Rectal smooth muscle tissue (tissue), 1 donor: ENCODE data around the gene DDR2.
A peak's percentile ranks its signal among the peaks of the same experiment; 100 is the strongest.

Experiments used
- H3K27ac ChIP-seq: one replicate; pipeline ENCODE4 v1.7.0; 2013; ENCODE audit warnings: low read depth, low read length, inconsistent platforms
- H3K27me3 ChIP-seq: one replicate; pipeline ENCODE4 v1.7.0; 2013; ENCODE audit warnings: low read length; ENCODE audit not compliant: control insufficient read depth, insufficient read depth
- H3K36me3 ChIP-seq: one replicate; pipeline ENCODE4 v1.7.0; 2013; ENCODE audit warnings: low read length; ENCODE audit not compliant: control insufficient read depth, insufficient read depth
- H3K4me1 ChIP-seq: one replicate; pipeline ENCODE4 v1.7.0; 2013; ENCODE audit warnings: low read length; ENCODE audit not compliant: control insufficient read depth, insufficient read depth
- H3K4me3 ChIP-seq: one replicate; pipeline ENCODE4 v1.7.0; 2013; ENCODE audit warnings: low read length
- H3K9ac ChIP-seq: one replicate; pipeline ENCODE4 v1.7.0; 2013; ENCODE audit warnings: low read length

The DDR2 gene

DNA sequence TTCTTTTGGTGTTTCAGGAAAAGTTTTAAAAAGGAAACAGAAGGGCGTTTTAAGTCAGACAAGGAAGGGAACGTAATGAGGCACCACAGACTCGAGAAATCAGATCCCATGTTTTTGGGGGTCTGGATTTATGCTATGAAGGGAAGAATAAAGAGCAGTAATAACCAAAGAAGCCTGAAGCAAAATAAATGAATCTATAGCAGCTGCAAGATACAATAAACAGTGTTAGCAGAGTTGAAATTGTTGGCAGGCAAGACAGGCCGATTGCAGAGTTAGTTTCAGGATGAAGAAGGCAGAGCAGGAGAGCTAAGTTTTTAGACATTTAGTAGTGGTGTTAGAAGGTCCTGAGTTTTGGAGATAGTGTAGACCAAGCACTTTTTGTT is 425 bp downstream of the DDR2 start:
- Histone ChIP-seq H3K36me3 (no peaks in the 10 kb centered on the region), H3K27me3 (no peaks in the 10 kb centered on the region), H3K27ac (peak overlapping the region; percentile 95), H3K4me3 (peak overlapping the region; percentile 79), H3K9ac (no peak overlapping the region), H3K4me1 (peaks cover 33% of the 10 kb centered on the region)

DNA sequence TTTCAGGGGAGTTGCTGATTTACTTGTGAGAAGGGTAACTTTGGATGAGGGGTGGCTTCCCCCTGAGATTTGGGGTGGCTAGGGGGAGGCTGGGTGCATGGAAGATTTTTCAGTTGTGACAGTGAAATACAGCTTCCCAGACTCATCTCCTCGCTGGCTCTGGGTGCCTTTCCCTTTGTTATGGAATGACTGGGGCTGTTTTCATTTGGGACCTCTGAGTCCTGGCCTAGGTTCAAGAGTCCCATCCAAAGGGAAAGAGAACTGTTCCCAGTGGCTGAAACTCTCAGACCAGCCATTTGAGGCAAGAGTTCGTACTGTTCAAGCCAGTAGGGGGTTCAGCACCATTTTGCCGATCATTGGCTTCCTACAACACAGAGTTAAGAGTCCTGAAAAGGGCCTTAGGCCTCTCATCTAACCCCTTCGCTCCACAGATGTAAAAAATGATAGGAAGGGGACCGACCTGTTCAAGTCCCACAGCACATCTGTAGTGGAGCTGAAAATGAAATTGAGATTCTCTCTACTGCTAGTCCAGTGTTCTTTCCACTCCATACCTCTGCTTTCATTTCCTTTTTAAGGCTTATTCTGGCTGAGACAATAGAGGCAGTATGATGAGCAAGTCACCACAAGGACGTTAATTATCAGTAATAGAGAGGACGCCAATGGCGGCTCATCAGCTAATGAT is 958 bp downstream of the DDR2 start:
- peak overlapping the region; percentile 95 for H3K27ac ChIP-seq
- no peaks in the 10 kb centered on the region for H3K36me3 ChIP-seq
- H3K27me3 ChIP-seq, result no peaks in the 10 kb centered on the region
- peaks cover 33% of the 10 kb centered on the region for H3K4me1 ChIP-seq
- peak overlapping the region; percentile 36 for H3K9ac ChIP-seq
- H3K4me3 ChIP-seq, result peak overlapping the region; percentile 79

DNA sequence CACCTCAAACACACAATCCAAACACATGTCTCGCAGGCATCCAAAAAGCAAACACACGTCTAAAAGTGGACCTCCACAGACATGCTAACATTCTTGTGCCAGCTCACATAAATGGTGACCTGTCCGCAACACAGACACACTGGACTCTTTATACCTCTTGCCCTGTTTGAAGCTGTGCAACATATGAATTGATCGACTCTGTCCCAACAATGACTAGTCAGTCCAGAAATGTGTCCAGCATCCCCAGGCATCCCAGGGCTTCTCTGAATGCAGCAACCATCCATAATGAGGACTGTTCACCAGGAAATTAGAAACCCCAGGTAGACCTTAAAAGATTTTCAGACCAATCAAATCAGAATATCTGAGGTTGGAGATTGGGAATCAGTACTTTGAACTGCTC is 3.2 kb downstream of the DDR2 start:
- no peaks in the 10 kb centered on the region for H3K36me3 ChIP-seq
- H3K4me1 ChIP-seq, result peaks cover 26% of the 10 kb centered on the region
- no peaks in the 10 kb centered on the region for H3K27me3 ChIP-seq
- H3K27ac ChIP-seq, result peak overlapping the region; percentile 95
- H3K4me3 ChIP-seq, result peak overlapping the region; percentile 79
- no peak overlapping the region for H3K9ac ChIP-seq

DNA sequence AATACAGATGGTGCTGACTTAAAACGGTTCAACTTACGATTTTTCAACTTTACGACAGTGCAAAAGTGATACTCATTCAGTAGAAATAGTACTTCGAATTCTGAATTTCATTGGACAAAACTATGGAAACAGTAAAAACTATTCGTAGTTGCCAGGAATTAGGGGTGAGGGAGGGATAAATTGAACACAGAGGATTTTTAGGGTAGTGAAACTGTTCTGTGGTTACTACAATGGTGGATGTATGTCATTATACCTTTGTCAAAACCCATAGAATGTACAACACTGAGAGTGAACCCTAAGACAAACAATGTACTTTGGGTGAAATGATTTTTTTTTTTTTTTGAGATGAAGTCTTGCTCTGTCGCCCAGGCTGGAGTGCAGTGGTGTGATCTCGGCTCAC is 7.5 kb downstream of the DDR2 start:
- Histone ChIP-seq H3K27me3 (no peaks in the 10 kb centered on the region), H3K4me3 (no peak overlapping the region), H3K27ac (no peak overlapping the region), H3K9ac (no peak overlapping the region), H3K36me3 (no peaks in the 10 kb centered on the region), H3K4me1 (peaks cover 15% of the 10 kb centered on the region)

DNA sequence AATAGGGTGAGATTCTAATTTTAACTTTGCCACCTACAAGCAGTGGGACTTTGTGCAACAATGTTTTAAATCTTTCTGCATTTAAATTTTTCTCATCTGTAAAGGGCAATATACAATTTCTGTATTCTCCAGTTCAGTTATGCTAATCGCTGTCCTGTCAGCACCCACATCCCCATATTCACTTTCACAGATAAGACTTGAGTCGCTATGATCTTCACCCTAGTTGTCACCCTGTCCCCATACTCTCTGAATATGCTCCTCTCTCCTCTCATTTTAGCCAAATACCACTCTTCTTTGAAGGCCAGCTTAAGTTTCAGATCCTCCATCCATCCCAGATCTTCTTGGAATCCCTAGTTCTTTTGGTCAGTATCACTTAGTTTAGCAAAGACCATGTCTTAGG is 8.8 kb downstream of the DDR2 start:
- Histone ChIP-seq H3K9ac (no peak overlapping the region), H3K4me3 (no peak overlapping the region), H3K4me1 (peaks cover 5% of the 10 kb centered on the region), H3K27ac (no peak overlapping the region), H3K27me3 (no peaks in the 10 kb centered on the region), H3K36me3 (no peaks in the 10 kb centered on the region)

DNA sequence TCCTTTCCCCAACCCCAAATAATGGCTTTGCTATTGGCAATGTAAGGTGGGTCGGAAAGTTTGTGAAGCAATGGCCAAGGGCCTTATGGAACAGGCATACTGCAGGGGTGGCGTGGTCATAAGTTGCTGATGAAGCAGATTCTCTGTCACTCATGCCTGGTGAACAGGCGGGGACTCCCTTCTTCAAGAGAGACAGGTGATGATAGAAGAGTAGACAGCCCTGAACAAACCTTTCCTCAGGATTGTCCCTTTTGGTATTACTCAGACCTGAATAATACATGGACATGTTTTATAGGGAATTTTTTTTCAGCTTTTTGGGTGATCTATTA is 12.7 kb downstream of the DDR2 start:
- peaks cover 2% of the 10 kb centered on the region for H3K4me1 ChIP-seq
- no peak overlapping the region for H3K9ac ChIP-seq
- H3K36me3 ChIP-seq, result no peaks in the 10 kb centered on the region
- no peak overlapping the region for H3K4me3 ChIP-seq
- no peak overlapping the region for H3K27ac ChIP-seq
- no peaks in the 10 kb centered on the region for H3K27me3 ChIP-seq

DNA sequence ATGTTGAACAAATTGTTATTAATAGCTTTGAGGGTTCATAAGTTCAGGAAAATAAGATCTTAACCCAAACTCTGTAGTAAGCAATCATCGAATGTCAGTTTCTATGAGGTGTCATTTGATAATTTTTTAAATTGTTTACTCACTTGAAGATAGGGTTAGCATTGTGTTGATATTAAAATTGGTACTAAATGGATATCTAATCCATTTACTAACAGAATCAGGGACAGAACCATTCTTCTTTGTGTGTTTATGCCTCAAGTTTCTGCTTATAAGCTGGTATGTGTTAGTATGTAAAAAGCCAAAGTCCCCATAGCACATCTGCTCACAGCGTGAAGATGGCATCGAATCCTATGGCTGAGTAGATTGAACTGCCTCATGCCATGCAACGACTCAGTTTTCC is 13.4 kb downstream of the DDR2 start:
- H3K9ac ChIP-seq, result no peak overlapping the region
- H3K4me1 ChIP-seq, result peaks cover 2% of the 10 kb centered on the region
- no peaks in the 10 kb centered on the region for H3K27me3 ChIP-seq
- H3K27ac ChIP-seq, result no peak overlapping the region
- H3K36me3 ChIP-seq, result no peaks in the 10 kb centered on the region
- no peak overlapping the region for H3K4me3 ChIP-seq

DNA sequence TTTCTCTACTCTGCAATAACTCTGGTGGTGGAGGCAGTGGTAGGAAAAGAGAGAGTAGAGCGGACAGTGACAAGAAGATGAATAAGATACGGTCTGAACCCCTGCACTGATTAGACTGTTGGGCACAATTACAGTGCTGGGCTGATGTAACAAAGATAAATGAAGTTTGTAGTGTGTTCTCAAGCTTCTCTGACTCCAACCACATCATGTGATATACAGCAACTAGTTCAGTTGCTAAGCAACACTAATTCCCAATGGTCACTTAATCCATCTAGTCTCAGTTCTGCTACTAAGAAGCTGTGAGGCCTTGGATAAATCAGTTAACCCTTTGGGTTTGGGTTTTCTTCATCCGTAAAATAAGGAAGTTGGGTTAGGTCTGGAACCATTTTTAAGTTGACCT is 17.3 kb downstream of the DDR2 start:
- Histone ChIP-seq H3K27me3 (no peaks in the 10 kb centered on the region), H3K27ac (no peak overlapping the region), H3K4me1 (peaks cover 10% of the 10 kb centered on the region), H3K4me3 (no peak overlapping the region), H3K36me3 (no peaks in the 10 kb centered on the region), H3K9ac (no peak overlapping the region)

DNA sequence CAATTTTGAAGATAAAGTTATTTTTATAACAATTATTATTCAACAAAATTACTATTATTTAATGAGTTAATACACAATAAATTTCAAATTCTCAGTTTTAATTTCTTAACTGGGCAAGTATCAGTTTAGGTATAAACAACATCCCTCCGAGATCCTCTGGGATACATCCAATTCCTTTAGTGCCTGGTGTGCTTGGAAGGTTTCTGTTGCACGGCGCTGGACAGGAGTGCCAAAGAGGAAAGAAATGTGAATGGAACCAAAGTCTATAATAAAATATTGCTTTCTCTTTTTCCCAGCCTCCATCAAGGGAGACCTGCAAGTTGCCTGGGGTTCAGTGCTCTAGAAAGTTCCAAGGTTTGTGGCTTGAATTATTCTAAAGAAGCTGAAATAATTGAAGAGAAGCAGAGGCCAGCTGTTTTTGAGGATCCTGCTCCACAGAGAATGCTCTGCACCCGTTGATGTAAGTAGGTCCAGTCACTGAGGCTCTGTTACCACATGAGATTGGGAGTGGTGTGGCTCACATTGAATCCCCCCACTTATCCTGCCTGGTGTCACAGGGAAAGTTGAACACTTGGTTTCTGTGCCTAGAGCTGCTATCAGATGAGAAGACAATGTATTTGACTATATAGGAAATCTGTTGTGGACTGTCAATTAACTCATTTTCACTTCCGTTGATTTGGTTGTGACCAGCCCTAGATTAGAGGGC is 22.8 kb downstream of the DDR2 start:
- no peaks in the 10 kb centered on the region for H3K27me3 ChIP-seq
- H3K36me3 ChIP-seq, result no peaks in the 10 kb centered on the region
- H3K4me3 ChIP-seq, result no peak overlapping the region
- no peak overlapping the region for H3K9ac ChIP-seq
- H3K27ac ChIP-seq, result peak overlapping the region; percentile 59
- H3K4me1 ChIP-seq, result peaks cover 20% of the 10 kb centered on the region

DNA sequence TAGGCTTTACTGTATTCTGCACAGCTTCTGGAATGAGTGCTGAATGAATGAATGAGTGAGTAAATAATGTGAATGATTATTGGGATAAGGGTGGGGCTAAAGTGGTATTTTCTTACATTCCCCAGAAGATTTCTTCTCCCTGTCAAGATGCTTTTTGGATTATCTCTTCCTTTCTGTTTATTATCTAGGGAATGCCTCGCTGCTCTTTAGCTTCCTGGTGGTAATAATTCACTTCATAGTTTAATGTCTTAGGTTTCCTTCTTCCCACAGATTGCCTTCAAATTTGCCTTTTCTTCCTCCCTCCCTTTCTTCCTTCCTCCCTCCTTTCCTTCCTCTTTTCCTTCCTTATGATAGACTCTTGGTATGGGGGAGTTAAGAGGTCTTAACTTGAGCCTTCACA is 24.0 kb downstream of the DDR2 start:
- Histone ChIP-seq H3K36me3 (no peaks in the 10 kb centered on the region), H3K4me3 (no peak overlapping the region), H3K27ac (peak overlapping the region; percentile 14), H3K4me1 (peaks cover 24% of the 10 kb centered on the region), H3K9ac (no peak overlapping the region), H3K27me3 (no peaks in the 10 kb centered on the region)

DNA sequence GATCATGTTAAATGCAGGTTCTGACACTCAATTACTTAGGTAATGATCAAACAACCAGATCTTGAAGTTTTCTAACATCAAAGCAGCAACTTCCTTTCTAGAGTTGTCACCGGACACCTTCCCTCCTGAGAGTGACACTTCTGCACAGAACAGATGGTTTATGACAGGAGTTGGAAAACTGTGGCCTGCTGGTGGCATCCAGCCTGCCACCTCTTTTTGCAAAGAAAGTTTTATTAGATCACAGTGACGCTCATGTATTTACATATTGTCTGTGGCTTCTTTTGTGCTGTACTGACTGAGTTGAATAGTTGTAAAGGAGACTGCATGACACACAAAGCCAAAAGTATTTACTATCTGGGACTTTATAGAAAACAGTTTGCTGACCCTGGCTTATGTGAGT is 28.3 kb downstream of the DDR2 start:
- Histone ChIP-seq H3K36me3 (no peaks in the 10 kb centered on the region), H3K27ac (no peak overlapping the region), H3K4me3 (no peak overlapping the region), H3K4me1 (peaks cover 15% of the 10 kb centered on the region), H3K27me3 (no peaks in the 10 kb centered on the region), H3K9ac (no peak overlapping the region)

DNA sequence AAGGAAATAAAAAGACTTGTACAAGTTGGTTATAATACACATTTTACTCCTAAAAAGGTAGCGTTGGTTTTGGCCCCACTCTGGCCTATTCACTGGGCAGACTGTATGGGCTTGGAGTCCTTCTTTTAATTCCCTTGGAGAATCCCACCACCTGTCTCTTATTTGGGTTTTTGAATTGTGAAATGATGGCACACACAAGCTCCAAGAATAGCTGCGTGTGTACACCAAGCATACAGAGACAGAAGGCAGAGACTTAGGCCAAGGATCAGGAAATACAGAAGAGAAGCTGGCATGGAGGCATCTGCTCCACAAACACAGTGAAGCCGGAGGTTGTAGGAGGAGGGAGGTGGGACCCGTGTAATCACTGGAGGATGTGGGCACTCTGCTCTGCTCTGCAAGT is 29.1 kb downstream of the DDR2 start:
- H3K36me3 ChIP-seq, result no peaks in the 10 kb centered on the region
- no peak overlapping the region for H3K4me3 ChIP-seq
- no peaks in the 10 kb centered on the region for H3K27me3 ChIP-seq
- H3K9ac ChIP-seq, result no peak overlapping the region
- H3K27ac ChIP-seq, result no peak overlapping the region
- H3K4me1 ChIP-seq, result peaks cover 10% of the 10 kb centered on the region

DNA sequence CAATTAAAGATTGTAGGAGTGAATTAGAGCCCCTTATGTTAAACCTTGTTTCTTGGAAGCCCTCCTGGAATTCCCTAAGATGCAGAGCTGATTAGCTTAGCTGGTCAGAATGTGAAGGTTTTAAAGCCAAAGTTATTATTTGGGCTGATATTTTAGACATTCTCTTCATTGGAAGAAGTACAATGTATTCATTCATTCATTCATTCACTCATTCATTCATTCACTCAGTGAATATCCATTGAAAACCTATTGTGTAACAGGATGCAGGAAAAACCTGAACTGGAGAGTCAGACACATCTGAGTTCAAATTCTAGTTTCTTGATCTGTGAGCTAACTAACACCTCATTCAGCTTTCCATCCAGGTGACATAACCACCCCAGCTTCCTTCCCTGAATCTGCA is 29.7 kb downstream of the DDR2 start:
- Histone ChIP-seq H3K27ac (no peak overlapping the region), H3K4me3 (no peak overlapping the region)

More for the DNA sequence above, 29.7 kb downstream of the DDR2 start:
- Histone ChIP-seq H3K9ac (no peak overlapping the region), H3K27me3 (no peaks in the 10 kb centered on the region), H3K36me3 (no peaks in the 10 kb centered on the region), H3K4me1 (peaks cover 8% of the 10 kb centered on the region)
